Measurements from ENCODE around the gene PDK2.

The PDK2 gene

GRCh38 chr17:50094753-50095619 is at the start of gene PDK2:
Gene PDK2, plus strand, starts transcription at chr17:50095351. Its CDS starts 85 bp downstream, at chr17:50095436.
- DNase-seq (ENCODE audit: low read depth): peak; percentile 94

GRCh38 chr17:50046179-50046578 is 49.0 kb upstream of the PDK2 start:
- DNase-seq (ENCODE audit: low read depth): no peak

GRCh38 chr17:50046667-50047066 is 48.5 kb upstream of the PDK2 start:
- no peak for DNase-seq (ENCODE audit: low read depth)

- no peak for DNase-seq (ENCODE audit: low read depth)
Observed at GRCh38 chr17:50047083-50047482, 48.1 kb upstream of the PDK2 start.

GRCh38 chr17:50047488-50048126 is 47.5 kb upstream of the PDK2 start:
- peak; percentile 67 for DNase-seq (ENCODE audit: low read depth)

GRCh38 chr17:50048146-50048720 is 46.9 kb upstream of the PDK2 start:
- DNase-seq (ENCODE audit: low read depth): peak; percentile 72

GRCh38 chr17:50048988-50049387 is 46.2 kb upstream of the PDK2 start:
- no peak for DNase-seq (ENCODE audit: low read depth)

GRCh38 chr17:50049636-50050035 is 45.5 kb upstream of the PDK2 start:
- DNase-seq (ENCODE audit: low read depth): no peak

GRCh38 chr17:50050431-50051032 is 44.6 kb upstream of the PDK2 start:
- DNase-seq (ENCODE audit: low read depth): no peak

GRCh38 chr17:50051082-50051576 is 44.0 kb upstream of the PDK2 start:
- DNase-seq (ENCODE audit: low read depth): peak; percentile 80

- DNase-seq (ENCODE audit: low read depth): no peak
Observed at GRCh38 chr17:50051606-50052005, 43.5 kb upstream of the PDK2 start.

- DNase-seq (ENCODE audit: low read depth): no peak
Observed at GRCh38 chr17:50052241-50052796, 42.8 kb upstream of the PDK2 start.

- peak; percentile 97 for DNase-seq (ENCODE audit: low read depth)
Observed at GRCh38 chr17:50052822-50053653, 42.1 kb upstream of the PDK2 start.

- peak; percentile 85 for DNase-seq (ENCODE audit: low read depth)
Observed at GRCh38 chr17:50053654-50053960, 41.5 kb upstream of the PDK2 start.

- DNase-seq (ENCODE audit: low read depth): no peak
Observed at GRCh38 chr17:50055055-50055425, 40.1 kb upstream of the PDK2 start.

- DNase-seq (ENCODE audit: low read depth): peak; percentile 85
Observed at GRCh38 chr17:50055426-50056216, 39.5 kb upstream of the PDK2 start, which contains the start of gene ITGA3. Gene ITGA3, plus strand, starts transcription at chr17:50056110. Its CDS starts 330 bp downstream, at chr17:50056440.

- DNase-seq (ENCODE audit: low read depth): peak; percentile 66
Observed at GRCh38 chr17:50056217-50056960, 38.8 kb upstream of the PDK2 start.

- peak; percentile 37 for DNase-seq (ENCODE audit: low read depth)
Observed at GRCh38 chr17:50056961-50057330, 38.2 kb upstream of the PDK2 start.

GRCh38 chr17:50057521-50057991 is 37.6 kb upstream of the PDK2 start:
- DNase-seq (ENCODE audit: low read depth): no peak
